ENCODE results near the gene RALGAPA2.

RALGAPA2 gene

DNA sequence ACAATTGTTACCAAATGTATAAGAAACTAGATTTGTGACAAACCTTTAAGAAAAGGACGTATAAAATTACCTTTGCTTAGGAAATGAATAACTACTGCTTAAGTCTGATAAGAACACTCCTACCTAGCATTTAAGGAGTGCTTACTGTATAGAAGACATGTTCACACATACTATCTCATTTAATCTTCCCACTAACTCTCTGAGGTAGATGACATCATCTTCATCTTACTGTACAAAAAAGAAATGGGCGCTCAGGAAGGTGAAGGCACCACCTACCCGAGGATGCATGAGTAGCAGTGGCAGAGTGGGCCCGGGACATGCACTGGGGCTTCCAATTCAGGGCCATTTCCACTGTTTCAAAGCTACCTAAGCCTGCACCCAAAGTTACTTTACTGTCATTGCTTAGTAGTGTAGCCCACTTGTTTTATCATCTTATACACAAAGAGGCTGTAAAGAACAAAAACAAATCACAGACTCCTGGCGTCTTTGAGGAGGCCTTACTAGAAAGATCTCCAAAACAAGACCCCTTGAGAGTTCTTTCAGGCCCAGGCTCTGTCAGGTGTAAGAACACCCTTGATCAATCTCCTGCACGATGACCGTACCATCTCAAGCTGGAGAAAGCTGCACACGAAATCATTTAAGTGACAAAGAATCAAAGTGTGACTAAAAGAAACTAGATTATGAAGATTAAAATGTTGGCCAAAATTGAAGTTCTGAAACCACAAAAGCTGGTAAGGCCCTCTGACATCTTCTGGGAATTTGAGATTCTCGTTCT, 216.5 kb downstream of the RALGAPA2 start (continued):
- TF ChIP-seq, protein P1, sequence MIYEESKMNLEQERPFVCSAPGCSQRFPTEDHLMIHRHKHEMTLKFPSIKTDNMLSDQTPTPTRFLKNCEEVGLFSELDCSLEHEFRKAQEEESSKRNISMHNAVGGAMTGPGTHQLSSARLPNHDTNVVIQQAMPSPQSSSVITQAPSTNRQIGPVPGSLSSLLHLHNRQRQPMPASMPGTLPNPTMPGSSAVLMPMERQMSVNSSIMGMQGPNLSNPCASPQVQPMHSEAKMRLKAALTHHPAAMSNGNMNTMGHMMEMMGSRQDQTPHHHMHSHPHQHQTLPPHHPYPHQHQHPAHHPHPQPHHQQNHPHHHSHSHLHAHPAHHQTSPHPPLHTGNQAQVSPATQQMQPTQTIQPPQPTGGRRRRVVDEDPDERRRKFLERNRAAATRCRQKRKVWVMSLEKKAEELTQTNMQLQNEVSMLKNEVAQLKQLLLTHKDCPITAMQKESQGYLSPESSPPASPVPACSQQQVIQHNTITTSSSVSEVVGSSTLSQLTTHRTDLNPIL (CRISPR knock-in tag; IDR thresholded peaks at IDR 0.05; ENCODE audit: low read depth), result no peak
- TF ChIP-seq, protein P2, sequence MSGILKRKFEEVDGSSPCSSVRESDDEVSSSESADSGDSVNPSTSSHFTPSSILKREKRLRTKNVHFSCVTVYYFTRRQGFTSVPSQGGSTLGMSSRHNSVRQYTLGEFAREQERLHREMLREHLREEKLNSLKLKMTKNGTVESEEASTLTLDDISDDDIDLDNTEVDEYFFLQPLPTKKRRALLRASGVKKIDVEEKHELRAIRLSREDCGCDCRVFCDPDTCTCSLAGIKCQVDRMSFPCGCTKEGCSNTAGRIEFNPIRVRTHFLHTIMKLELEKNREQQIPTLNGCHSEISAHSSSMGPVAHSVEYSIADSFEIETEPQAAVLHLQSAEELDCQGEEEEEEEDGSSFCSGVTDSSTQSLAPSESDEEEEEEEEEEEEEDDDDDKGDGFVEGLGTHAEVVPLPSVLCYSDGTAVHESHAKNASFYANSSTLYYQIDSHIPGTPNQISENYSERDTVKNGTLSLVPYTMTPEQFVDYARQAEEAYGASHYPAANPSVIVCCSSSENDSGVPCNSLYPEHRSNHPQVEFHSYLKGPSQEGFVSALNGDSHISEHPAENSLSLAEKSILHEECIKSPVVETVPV (CRISPR knock-in tag; IDR thresholded peaks at IDR 0.05), result no peak
- no peak for TF ChIP-seq ZC3H10 (CRISPR knock-in tag; IDR thresholded peaks at IDR 0.05)

DNA sequence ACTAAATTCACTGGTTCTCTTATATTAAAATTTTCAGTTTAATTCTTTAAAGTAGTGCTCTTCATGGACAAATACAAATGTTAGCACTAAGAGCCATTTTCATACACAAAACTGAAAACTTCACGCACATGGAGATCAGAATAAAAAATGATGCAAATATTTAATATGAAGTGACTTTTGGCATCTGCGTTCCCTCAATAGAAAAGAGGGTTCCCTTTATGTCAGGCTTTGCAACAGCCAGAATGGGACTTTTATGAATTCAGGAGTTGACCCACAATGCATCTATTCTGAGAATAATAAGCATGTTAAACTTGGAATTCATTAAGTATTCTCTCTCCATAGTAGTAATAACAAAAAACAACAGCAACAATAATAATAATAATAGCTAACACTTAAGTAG, 218.7 kb downstream of the RALGAPA2 start:
- TF ChIP-seq SNAI2 (CRISPR knock-in tag; IDR thresholded peaks at IDR 0.05) (no peak), ZC3H10 (CRISPR knock-in tag; IDR thresholded peaks at IDR 0.05) (no peak), ZFP3 (CRISPR knock-in tag; IDR thresholded peaks at IDR 0.05) (no peak), ZNF8 (CRISPR knock-in tag; IDR thresholded peaks at IDR 0.05) (no peak), BACH2 (CRISPR knock-in tag; IDR thresholded peaks at IDR 0.05; ENCODE audit: borderline replicate concordance) (no peak), TOX (CRISPR knock-in tag; IDR thresholded peaks at IDR 0.05; ENCODE audit: borderline replicate concordance) (no peak)
- ATAC-seq, result no peak

DNA sequence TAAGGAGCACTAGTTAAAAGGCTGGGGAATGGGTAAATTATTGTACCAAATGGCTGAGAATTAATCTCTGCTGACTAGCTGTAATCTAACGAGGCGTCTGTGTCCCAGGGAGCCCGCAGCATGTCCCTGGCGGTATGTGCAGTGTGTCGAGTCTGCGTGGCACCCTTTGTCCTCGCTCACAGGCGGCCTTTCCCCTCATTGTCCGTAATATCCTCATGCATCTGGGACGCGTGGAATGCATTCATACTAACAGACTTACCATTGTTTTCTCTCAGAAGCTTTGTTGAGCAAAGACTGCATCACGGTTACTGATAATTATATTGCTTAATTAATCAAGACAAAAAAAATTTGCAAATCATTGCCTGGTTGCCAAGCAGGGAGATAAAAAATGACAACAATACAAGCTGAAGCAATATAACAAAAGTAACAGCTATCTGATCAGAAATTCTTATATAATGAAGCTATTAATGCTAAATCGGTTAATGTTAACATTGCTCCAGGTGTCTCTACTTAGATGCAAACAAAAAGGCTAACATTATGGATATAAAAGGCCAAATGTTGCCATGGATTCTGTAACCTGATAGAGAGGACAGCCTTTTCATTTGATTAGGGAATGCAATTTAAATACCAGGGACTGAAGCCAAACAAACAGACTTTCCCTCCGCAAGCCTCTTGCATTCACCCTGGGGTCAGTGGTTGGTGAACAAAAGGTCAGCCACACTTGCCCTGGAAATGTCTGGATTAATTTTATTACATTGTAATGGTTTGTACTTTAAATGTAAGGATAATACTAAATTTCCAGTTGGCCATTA, 219.7 kb downstream of the RALGAPA2 start:
- no peak; the same call in 2 of the 3 replicates for ATAC-seq
- TF ChIP-seq TOX (CRISPR knock-in tag; IDR thresholded peaks at IDR 0.05; ENCODE audit: borderline replicate concordance), result no peak
- TF ChIP-seq RARB (CRISPR knock-in tag; IDR thresholded peaks at IDR 0.05), result no peak
- no peak for TF ChIP-seq ZNF70 (CRISPR knock-in tag; IDR thresholded peaks at IDR 0.05)
- TF ChIP-seq, protein P1 (CRISPR knock-in tag; IDR thresholded peaks at IDR 0.05; ENCODE audit: low read depth), result no peak
- TF ChIP-seq ISL1 (CRISPR knock-in tag; IDR thresholded peaks at IDR 0.05), result peak; percentile 67
- TF ChIP-seq TCF4 (CRISPR knock-in tag; IDR thresholded peaks at IDR 0.05; ENCODE audit: borderline replicate concordance), result peak; percentile 18; the same call in 1 of the 2 replicates
- TF ChIP-seq GLIS3 (CRISPR knock-in tag; IDR thresholded peaks at IDR 0.05), result no peak

DNA sequence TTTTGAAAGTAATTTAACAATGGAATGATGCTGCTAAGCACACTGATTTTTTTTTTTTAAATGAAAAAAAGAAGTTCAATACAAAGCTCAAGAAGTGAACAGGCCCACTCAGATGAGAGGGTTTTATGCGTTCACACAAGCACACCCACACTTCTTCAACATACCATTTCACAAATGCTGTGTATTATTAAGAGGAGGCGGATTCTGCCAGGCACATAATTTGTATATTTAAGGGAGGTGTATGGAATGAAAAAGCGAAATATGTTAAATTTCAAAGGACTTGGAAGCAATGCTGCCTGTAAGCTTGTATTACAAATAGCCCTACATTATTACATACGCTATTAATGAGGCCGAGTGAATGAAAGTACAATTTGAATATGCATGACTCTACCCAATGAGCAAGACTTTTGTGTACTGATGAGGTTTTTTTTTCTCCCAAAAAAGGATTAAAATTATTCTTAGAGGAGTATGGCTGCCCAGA, 220.6 kb downstream of the RALGAPA2 start:
- TF ChIP-seq ISL1 (CRISPR knock-in tag; IDR thresholded peaks at IDR 0.05) (no peak), TCF4 (CRISPR knock-in tag; IDR thresholded peaks at IDR 0.05; ENCODE audit: borderline replicate concordance) (no peak), RARB (CRISPR knock-in tag; IDR thresholded peaks at IDR 0.05) (no peak), ZFP30 (CRISPR knock-in tag; IDR thresholded peaks at IDR 0.05) (no peak)
- TF ChIP-seq, protein P3, sequence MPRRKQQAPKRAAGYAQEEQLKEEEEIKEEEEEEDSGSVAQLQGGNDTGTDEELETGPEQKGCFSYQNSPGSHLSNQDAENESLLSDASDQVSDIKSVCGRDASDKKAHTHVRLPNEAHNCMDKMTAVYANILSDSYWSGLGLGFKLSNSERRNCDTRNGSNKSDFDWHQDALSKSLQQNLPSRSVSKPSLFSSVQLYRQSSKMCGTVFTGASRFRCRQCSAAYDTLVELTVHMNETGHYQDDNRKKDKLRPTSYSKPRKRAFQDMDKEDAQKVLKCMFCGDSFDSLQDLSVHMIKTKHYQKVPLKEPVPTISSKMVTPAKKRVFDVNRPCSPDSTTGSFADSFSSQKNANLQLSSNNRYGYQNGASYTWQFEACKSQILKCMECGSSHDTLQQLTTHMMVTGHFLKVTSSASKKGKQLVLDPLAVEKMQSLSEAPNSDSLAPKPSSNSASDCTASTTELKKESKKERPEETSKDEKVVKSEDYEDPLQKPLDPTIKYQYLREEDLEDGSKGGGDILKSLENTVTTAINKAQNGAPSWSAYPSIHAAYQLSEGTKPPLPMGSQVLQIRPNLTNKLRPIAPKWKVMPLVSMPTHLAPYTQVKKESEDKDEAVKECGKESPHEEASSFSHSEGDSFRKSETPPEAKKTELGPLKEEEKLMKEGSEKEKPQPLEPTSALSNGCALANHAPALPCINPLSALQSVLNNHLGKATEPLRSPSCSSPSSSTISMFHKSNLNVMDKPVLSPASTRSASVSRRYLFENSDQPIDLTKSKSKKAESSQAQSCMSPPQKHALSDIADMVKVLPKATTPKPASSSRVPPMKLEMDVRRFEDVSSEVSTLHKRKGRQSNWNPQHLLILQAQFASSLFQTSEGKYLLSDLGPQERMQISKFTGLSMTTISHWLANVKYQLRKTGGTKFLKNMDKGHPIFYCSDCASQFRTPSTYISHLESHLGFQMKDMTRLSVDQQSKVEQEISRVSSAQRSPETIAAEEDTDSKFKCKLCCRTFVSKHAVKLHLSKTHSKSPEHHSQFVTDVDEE (CRISPR knock-in tag; IDR thresholded peaks at IDR 0.05), result no peak
- no peak for ATAC-seq

DNA sequence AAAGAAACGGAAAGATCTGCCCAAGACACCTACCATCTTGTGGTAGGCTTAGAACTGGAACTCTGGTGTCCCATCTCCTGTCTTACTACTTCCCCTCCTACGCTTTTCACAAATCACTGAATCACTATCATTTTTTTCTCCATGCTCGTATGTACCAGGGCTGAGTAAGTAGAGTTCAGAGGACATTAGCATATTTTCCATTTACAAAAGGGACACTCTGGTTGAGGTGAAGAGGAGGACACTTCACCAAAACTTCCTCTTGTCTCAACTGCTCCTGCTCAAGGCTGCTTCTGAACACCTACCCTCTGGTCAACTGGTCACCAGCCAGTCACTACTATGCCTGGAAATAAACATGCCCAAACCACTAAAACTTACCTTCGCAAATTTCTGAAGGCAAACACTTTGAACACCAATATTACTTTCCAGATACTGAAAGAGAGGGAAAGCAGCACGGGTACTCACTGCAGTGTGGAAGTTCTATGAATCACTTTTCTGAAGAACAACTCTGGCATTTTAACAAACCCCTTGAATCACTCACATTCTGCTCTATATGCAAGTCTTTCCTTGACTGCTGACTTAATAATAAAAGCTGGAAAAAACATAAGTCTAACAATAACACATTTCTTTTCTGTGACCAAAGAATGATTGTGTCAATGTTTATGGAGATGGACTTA, 221.2 kb downstream of the RALGAPA2 start:
- ATAC-seq, result no peak
- TF ChIP-seq ZNF565 (CRISPR knock-in tag; conservative IDR thresholded peaks at IDR 0.05; ENCODE audit: low read depth) (no peak), RARB (CRISPR knock-in tag; IDR thresholded peaks at IDR 0.05) (no peak), ZFP3 (CRISPR knock-in tag; IDR thresholded peaks at IDR 0.05) (no peak), TCF4 (CRISPR knock-in tag; IDR thresholded peaks at IDR 0.05; ENCODE audit: borderline replicate concordance) (no peak)
- TF ChIP-seq, protein P4, sequence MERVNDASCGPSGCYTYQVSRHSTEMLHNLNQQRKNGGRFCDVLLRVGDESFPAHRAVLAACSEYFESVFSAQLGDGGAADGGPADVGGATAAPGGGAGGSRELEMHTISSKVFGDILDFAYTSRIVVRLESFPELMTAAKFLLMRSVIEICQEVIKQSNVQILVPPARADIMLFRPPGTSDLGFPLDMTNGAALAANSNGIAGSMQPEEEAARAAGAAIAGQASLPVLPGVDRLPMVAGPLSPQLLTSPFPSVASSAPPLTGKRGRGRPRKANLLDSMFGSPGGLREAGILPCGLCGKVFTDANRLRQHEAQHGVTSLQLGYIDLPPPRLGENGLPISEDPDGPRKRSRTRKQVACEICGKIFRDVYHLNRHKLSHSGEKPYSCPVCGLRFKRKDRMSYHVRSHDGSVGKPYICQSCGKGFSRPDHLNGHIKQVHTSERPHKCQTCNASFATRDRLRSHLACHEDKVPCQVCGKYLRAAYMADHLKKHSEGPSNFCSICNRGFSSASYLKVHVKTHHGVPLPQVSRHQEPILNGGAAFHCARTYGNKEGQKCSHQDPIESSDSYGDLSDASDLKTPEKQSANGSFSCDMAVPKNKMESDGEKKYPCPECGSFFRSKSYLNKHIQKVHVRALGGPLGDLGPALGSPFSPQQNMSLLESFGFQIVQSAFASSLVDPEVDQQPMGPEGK (CRISPR knock-in tag; IDR thresholded peaks at IDR 0.05; ENCODE audit: borderline replicate concordance), result no peak
- TF ChIP-seq, protein P5, sequence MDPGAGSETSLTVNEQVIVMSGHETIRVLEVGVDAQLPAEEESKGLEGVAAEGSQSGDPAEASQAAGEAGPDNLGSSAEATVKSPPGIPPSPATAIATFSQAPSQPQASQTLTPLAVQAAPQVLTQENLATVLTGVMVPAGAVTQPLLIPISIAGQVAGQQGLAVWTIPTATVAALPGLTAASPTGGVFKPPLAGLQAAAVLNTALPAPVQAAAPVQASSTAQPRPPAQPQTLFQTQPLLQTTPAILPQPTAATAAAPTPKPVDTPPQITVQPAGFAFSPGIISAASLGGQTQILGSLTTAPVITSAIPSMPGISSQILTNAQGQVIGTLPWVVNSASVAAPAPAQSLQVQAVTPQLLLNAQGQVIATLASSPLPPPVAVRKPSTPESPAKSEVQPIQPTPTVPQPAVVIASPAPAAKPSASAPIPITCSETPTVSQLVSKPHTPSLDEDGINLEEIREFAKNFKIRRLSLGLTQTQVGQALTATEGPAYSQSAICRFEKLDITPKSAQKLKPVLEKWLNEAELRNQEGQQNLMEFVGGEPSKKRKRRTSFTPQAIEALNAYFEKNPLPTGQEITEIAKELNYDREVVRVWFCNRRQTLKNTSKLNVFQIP (CRISPR knock-in tag; IDR thresholded peaks at IDR 0.05; ENCODE audit: borderline replicate concordance, low read depth), result no peak
- TF ChIP-seq, protein P1 (CRISPR knock-in tag; IDR thresholded peaks at IDR 0.05; ENCODE audit: low read depth), result no peak
